GM21786 (cell line): Measurements from ENCODE around the gene MRPL44.
A peak's percentile ranks its signal among the peaks of the same experiment; 100 is the strongest.

ENCODE experiments used
- ATAC-seq: cut with Tn5 transposase; IDR thresholded peaks from one replicate; pipeline ENCODE4 v1.9.1; 2021; ENCODE audit not compliant: unreplicated experiment

MRPL44 gene

DNA sequence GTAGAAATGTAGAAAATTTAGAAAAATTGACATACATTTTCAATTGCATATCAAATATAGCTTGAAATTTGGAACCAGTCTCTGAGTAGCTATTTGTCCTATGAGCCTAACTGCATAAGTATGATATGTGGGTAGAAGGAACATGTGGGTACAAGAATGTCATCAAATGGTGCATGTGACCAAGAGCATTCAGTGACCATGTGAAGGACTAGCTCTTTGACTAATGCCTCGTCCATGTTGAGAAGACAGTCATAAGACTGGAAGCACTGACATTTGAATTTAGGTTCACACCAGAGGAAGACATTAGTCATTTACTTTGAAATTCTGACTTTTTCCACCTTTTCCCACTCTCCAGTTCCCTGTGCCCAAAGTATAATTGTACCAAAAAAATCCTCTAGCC, 12.6 kb downstream of the MRPL44 start:
- no peak for ATAC-seq

DNA sequence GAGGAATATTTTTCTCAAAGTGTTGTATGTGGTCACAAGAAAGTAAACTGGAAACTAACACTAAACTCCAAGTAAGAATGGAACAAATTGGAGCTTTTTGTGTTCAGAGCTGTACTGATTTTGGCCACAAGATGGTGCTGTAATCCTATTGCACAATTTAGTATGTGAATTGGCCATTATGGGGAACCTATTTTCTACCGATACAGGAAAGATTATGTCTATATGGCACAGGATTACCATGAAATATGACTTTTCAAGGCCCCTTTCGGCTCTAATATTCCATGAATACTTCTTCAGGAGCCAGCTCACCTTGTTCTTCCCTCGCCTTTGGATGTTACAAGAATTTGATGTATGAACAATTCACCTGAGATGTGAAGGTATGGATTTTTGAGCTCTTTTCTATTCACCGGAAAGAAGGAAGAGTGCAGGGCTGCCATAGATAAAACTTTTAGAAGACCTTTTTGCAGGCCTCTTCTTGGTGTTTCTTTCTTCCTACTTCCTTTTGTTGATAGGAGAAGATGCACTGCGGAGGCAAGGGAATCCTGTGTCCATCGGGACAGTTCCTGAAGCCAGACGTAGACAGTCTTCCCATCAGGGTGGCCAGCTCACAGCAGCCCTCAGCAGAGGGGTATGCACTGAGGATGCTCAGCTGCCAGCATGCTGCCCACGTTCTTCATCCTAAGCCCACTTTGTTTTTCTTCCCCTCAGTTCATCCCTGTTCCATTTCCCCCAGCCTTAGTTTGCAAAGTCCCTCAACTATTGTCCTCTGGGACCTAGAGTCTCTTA, 13.3 kb downstream of the MRPL44 start:
- peak; percentile 78 for ATAC-seq

DNA sequence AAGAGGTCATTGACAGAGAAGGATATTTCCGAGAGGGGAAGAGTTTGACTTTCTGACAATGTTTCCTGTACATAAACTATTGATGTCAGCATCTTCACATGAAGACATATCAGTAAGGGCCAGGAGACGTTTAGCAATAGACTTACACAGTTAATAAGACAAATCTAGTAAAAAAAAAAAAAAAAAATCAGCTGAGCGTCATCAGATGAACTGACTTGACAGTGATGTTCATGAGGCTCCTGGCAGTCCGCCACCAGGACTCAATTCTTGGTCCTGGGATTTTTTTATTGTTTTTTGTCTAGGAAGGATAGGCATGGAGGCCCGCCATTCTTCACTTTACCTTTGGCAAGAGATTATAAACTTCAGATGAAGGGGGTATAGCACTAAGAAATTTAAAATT, 14.5 kb downstream of the MRPL44 start:
- no peak for ATAC-seq

DNA sequence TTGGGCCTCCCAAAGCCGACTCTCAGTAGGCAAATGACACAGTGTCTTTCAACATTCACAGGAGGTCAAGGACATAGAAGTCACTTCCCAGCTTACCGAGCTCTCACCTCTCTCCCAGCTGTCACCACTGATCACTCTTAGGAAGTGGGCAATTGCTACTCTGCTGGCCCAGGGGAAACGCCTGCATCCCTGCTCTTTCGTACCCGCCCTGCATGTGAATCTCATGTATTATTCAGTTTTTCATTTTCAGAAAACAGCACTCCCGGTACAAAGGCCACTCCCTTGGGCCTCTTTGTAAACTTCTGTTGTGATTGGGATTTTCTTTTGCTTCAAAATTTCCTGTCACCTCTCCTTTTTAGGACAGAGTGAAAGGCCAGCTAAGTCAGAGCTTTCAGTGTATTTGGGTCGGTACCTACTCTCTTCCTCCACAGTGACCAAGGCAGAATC, 15.4 kb downstream of the MRPL44 start:
- no peak for ATAC-seq

DNA sequence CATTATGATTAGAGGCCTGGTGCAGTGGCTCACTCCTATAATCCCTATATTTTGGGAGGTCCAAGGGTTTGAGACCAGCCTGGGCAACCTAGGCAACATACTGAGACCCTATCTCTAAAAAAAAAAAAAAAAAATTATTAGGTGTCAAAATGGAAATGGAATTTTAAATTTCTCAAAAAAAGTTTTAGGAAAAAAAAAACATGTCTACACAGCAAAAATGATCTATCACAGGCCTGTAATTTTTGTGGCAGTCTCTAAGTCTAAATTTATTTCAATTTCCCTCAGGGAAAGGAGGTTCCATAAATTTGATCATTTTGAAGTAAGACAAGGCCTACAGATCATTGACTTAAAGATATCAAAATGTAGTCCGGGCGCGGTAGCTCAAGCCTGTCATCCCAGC, 16.3 kb downstream of the MRPL44 start:
- ATAC-seq, result no peak

DNA sequence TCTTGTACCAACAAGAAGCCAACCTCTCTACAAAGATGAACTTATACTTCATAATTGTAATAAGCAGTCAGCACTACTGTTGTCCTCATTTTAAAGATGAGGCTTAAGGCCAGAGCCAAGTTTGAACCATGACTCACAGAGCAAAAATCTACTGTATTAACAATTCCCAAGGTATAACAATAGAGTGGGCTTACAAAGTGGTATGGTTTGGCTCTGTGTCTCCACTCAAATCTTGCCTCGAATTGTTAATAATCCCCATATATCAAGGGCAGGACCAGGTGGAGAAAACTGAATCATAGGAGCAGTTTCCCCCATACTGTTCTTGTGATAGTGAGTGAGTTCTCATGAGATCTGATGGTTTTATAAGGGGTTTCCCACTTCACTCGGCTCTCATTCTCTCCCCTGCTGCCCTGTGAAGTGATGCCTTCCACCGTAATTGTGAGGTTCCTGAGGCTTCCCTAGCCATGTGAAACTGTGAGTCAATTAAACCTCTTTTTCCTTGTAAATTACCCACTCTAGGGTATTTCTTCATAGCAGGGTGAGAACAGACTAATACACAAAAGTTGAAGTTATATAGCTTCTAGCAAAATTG, 19.5 kb downstream of the MRPL44 start:
- ATAC-seq, result no peak

DNA sequence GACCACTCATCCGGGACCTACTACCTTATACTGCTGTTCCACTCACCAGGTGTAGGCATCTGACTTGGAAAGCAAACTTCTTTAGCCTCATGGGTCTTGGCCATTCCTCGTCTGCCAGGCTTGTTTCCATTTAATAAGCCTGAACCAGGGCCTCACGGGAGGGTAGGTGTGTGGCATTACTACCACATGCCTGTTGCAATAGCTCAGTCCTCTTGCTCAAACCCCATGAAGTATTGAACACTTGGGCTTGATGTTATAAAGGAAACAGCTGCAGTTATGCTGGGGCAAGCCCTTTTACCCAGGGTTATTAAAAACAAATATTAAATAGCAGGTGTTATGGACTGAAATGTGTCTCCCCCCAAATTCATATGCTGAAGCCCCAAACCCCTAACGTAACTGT, 21.2 kb downstream of the MRPL44 start:
- ATAC-seq, result no peak

DNA sequence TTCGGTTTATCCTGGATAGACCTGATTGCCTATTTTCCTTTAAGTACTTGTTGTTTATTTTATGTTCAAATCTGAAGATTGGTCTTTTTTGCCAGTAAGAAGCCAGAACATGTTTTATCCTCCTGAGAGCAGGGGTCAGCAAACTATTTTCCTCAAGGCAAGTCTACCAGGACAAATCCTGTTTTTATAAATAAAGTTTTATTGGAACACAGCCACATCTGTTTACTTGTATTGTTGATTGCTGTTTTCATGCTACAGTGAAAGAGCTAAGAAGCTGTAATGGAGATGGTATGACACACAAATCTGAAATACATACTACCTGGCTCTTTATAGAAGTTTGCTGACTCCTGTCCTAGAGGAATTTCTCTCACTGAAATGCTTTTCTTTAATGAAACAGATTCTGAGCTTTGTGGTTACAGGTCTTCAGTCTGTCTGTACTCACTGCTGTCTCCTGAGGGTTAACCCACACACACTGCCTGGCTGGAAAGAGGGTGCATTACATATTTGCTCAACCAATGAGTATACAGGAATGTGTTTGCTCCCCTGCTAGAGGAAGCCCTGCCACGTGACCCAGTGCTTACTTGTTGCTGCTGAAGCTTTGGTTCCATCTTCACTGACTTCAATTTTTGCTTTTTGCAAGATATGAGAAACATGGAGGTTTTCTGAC, 22.6 kb downstream of the MRPL44 start:
- ATAC-seq, result no peak

DNA sequence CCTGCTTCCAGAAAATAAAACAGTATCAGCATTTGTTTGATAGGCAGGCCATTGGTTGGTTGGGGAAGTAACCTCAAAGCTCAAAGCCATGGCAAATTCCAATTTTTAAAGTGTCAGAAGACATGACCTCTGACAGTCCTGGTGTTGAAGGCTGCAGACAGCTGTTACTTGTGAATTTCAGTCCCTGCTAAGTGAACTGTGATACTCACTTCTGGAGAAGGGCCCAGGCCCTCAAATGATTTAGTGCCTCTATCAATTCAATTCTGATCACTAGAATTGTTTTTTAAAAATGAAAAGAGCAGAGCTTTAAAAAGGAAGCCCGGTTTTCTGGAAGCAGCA, 23.1 kb downstream of the MRPL44 start:
- ATAC-seq, result no peak

DNA sequence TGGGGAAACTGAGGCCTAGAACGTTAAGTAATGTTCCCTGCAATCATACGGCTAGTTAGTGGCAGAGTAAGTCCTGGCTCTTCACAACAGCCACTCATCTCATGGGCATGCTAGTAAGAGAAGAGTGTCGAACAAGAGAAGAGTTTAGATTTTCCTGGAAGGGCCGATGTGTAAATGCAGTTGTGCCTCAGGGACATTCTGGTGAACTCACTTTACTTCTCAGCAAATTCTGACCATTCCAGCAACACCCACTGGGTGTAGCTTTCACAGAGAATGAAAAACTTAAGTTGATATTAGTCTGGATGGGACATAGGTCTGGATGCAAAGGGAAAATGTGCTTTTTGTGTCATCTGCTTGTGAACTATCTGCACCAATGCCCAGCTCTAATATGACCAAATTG, 23.5 kb downstream of the MRPL44 start:
- ATAC-seq, result no peak

DNA sequence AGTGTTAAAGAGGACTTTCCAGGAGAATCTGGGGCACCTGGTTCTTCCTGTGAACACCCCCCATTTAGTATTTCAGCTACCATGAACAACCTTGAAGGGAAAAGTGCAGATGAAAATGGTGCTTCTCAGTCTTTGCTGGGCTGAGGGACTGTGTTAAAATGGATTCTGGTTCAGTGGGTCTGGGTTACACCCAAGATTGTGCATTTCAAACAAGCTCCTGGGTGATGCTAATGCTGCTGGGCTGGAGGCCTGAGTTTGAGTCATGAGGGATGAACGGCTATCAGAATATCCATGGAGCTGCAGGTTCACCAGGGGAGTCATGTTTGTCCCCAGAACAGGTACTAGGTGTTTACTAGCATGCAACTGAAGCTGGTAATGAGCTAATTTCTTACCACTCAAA, 24.0 kb downstream of the MRPL44 start:
- no peak for ATAC-seq

DNA sequence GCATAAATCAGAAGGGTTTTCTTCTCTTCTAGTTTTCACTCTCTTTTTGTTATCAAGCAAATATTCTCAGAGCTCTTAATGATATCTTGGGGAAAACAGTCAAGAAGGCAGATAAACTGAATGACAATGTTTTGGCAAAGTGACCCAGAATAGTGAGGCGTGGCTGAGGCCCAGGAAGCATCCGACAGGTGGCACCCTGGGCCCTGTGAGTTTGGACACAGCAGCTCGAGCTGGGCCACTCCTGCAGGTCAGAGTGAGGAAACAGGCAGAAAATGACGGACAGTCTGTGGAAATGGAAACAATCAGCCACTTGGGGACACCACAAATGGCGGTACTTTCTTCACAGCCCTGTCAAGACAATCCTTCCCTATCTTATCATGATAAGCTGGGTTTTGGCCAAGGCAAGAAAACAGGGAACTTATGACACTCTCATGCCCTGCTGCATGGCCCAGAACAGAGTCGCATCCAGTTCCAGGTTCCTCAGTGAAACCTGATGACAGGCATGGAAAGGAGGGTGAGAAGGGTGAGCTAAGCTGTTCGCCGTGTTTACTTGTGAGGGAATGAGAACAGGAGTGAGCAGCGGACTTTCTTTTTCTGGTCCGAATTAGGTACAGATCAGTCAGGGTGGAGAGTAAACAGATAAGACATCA, 32.1 kb downstream of the MRPL44 start:
- ATAC-seq, result no peak

DNA sequence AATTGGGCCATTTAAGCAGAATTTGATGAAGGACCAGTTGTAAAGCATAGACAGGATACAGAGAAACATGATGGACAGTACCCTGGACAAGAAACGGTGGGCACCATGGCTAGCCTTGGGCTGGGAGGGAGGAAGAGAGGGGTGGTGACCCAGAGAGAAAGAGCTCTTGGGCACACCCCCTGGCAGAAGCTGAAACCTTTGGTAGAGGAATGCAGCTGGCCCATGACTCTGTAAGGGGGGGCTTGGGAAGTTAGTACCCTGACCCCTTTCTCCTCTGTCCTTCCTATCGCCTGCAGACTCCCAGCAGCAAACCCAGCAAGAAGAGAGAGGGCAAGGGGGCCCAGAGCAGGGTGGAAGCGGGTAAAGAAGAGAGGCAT, 32.6 kb downstream of the MRPL44 start:
- no peak for ATAC-seq

DNA sequence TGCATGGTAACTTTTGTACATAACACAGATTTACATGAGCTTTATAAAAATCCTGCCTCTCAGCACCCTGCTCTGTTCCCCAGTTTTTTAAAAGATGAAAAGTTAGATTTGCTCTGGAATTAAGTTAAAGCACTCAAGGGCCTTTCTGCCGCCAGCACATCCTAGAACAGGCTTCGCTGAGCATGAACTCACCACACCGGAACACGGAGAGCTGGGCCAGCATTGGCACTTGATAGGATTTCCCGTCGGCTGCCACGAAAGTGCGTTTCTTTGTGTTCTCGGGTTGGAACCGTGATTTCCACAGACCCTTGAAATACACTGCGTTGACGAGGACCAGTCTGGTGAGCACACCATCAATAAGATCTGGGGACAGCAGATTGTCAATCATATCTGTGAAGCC, 34.3 kb downstream of the MRPL44 start:
- no peak for ATAC-seq

DNA sequence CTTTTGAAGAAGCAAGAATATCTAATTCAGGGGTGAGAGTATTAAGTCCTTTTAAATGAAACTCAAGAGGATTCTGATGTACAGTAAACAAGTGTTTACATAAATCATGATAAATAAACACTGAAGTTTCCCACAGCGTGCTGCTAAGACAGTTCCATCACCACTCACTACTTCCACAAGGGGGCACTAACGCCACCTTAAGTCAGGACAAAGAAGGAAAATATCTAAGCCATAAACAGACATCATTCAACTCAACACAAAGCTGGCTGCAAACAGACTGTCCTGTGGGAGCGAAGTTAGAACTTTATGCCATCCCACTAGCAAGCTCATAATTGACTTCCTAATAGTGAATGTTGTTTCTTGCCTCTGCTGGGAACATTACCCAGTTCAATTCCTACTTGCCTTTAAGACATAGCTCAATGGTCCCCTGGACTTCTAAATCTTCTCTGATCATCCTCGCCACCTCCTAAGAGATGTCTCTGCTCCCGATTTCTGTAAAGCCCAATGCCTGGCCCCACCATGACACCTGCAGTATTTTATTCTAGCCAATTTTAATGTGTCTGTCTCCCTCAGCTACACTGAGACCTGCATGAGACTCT, 36.5 kb downstream of the MRPL44 start:
- ATAC-seq, result peak; percentile 80

DNA sequence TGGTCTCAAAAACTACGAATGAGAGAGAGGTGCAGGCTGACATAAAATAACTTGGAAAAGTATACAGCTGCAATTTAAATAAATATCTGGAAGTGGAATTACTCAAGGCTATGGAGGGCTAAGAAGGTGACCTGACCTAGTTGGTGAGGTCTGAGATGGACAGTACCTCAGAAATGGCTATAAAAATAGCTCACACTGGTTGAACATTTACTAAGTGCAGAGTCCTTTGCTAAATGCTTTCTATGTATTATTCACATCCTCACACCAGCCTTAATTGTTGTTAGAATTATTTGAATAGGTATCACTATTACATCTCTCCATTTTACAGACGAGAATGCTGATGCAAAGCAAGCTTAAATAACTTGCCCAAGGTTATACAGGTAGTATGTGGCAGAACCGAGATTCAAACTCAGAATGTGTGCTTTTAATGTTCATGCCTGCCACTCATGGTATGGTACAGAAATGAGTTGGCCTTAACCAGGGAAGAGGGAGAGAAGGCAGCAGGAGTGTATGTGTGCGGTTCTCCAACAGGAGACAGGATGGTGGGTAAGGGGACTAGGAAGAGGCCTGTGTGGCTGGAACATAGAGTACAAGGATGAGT, 37.4 kb downstream of the MRPL44 start:
- no peak for ATAC-seq

DNA sequence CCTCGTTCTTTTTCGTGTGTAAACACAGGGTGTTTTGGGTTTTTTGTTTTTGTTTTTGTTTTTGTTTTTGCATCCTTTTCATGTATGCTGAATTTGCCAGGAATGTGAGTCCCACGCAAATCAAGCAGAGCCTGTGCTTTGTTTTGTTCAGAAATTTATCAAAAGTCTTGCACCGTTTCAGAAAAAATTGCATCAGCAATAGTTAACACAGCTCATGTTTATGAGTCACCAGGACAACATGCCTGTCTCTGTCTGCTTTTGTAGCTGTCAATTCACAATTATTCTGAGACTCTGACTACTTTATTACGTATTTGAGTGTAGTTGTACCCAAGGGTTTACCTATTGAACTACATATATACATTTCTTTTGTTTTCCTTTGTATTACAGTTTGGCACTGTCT, 38.3 kb downstream of the MRPL44 start:
- ATAC-seq, result no peak

DNA sequence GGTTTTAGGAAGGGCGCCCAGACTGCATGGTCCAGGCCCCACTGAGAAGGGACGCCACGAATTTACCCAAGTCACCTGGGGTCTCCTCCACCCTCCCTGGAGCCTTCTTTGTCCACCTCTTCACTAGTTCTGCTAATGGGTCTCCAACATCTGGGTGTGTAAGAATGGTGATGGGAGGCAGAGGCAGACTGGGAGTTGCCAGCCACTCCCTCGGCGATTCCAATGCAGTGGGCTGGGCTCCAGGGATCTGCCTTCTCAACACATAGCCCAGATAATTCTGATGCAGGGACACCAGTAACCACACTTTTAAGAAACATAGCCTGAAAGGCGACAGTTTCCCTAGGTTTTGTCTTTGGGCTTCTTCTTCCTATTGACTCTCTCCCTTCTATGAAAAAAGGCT, 39.1 kb downstream of the MRPL44 start:
- no peak for ATAC-seq

DNA sequence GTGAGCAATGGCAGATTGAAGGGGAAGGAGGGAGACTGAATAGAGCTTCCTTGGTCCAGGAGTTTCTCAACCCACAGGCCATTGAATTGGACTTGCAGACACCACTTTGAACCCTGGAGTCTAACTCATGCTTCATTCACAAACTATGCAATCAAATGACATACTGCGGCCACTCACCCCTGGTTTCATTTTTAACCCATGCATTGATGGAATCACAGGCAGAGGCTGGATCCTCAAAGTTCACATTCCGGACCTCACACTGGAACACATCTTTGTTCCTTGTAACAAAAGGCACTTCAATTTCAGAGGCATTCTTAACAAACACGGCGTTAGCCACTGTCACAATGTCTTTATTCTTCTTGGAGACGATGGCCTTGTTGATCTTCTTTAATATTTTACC, 40.7 kb downstream of the MRPL44 start:
- ATAC-seq, result no peak

DNA sequence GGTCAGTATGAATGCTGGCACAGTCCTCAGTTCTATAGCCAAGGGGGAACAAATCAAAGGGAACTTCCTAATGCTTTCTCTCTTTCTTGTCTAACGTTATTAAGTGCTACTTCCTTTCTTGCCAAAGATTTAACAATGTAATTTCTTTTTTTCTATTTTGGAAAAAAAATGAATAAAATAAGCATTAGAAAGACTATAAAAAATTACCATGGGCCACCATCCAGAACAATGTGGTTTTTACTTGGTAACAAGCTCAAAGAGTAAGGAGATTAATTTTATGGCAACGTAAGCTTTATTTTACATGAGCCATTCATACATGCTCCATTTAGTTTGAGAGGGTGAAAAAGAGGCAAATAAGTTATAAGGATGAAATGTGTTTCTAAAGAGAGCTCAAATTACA, 41.7 kb downstream of the MRPL44 start:
- ATAC-seq, result no peak

DNA sequence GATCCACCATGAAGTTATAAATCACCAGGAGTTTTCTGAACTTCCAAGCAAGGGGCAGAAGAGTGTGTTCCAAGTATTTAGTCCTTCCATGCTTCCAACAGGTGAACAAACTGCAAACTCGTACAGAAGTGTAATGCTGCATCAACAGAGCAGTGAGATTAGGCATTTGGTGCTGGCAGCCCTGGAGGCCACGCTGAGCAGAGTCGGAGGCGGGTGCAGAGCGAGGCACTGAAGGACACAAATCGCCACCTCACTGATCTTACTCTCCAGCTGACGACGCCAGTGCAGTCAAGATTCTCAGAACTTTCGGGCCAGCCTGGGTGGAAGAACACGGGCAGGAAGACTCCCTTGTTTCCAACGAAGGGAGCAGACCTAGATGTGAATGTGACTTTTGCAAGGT, 42.6 kb downstream of the MRPL44 start:
- no peak for ATAC-seq
